ENCODE results near the gene SLC25A4.

- TF ChIP-seq ZNF70 (CRISPR knock-in tag; IDR thresholded peaks at IDR 0.05) (no peak), PATZ1 (CRISPR knock-in tag; IDR thresholded peaks at IDR 0.05; ENCODE audit: borderline replicate concordance) (no peak), ZNF565 (CRISPR knock-in tag; conservative IDR thresholded peaks at IDR 0.05; ENCODE audit: low read depth) (no peak), CREB5 (CRISPR knock-in tag; IDR thresholded peaks at IDR 0.05; ENCODE audit: low read depth) (no peak), ARNTL (CRISPR knock-in tag; IDR thresholded peaks at IDR 0.05; ENCODE audit: borderline replicate concordance, low read depth) (no peak), ZC3H10 (CRISPR knock-in tag; IDR thresholded peaks at IDR 0.05) (no peak), ZFP30 (CRISPR knock-in tag; IDR thresholded peaks at IDR 0.05) (0 out of 2 replicates have a peak, but pooled peaks have one; percentile 13), PPARA (CRISPR knock-in tag; IDR thresholded peaks at IDR 0.05; ENCODE audit: borderline replicate concordance) (no peak), TCF4 (CRISPR knock-in tag; IDR thresholded peaks at IDR 0.05; ENCODE audit: borderline replicate concordance) (no peak), RARB (CRISPR knock-in tag; IDR thresholded peaks at IDR 0.05) (no peak), POU6F1 (CRISPR knock-in tag; IDR thresholded peaks at IDR 0.05; ENCODE audit: borderline replicate concordance, low read depth) (no peak)
These were observed at the start of gene SLC25A4 for GRCh38 chr4:185142912-185143600.

All from SK-N-SH treated with all-trans-retinoic acid at 6 μM for 48 hours (cell line).